Daoy (cell line): ENCODE results near the gene LYRM4. TPM values are rescaled to one million over a fixed set of nuclear protein-coding genes. Genes with fewer than 3 reads are reported as not detected.
"Not testable (repeated sequence)": the region's sequence is repeated elsewhere in the genome, so short reads cannot be mapped to it uniquely, and the experiment has no call there.

Experiments used
- DNase-seq: peaks from one replicate; pipeline ENCODE4 v3.0.0-alpha.2; 2015; ENCODE audit warnings: low read depth
- total RNA-seq: library from RNA; depleted of rRNA; stranded (reverse); fragments of >200 nt; shearing (Covaris generic); gene quantifications from 2 replicates; pipeline ENCODE4 v1.2.3, GENCODE V29; 2014

The LYRM4 gene
- total RNA-seq, 1 experiment from 2014 or later, result 24.6 TPM

GRCh38 chr6:5122504-5123112 lies 138.1 kb downstream of the LYRM4 start:
- no peak for DNase-seq

- no peak for DNase-seq
Observed at GRCh38 chr6:5121956-5122355, 138.8 kb downstream of the LYRM4 start.

DNA sequence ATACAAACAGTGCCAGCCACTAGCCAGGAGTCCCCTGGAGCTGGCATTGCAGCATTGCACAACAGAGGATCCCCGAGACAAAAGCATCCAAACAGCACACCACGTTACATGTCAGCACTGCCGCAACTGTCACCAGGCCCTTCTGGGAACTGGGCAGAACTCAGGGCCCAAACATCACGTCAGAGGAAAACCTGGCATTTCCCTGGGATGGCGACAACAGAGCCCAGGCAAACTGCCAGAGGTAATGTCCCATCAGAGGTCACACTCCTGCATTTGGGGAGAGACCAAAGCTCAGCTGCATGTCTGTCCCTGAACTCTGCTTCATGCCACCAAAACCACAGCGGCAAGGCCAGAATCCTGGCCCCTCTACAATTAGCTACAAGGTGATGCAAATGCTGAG lies 139.3 kb downstream of the LYRM4 start:
- no peak for DNase-seq

- not testable (repeated sequence) for DNase-seq
Observed at GRCh38 chr6:5120543-5120942, 140.2 kb downstream of the LYRM4 start.

DNA sequence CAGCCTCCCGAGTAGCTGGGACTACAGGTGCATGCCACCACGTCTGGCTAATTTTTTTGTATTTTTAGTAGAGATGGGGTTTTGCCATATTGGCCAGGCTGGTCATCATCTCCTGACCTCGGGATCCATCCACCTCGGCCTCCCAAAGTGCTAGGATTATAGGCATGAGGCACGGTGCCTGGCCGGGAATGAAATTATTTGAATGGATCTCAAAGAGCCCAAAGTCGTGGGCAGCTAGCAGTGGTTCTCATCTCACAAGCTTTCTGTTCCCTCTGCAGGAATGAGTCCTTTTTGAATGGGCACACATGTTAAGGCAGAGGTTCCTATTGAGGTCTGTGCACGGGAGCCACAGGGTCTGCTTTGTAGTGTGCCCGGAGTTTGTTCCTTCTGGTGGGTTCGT lies 140.7 kb downstream of the LYRM4 start:
- no peak for DNase-seq

DNA sequence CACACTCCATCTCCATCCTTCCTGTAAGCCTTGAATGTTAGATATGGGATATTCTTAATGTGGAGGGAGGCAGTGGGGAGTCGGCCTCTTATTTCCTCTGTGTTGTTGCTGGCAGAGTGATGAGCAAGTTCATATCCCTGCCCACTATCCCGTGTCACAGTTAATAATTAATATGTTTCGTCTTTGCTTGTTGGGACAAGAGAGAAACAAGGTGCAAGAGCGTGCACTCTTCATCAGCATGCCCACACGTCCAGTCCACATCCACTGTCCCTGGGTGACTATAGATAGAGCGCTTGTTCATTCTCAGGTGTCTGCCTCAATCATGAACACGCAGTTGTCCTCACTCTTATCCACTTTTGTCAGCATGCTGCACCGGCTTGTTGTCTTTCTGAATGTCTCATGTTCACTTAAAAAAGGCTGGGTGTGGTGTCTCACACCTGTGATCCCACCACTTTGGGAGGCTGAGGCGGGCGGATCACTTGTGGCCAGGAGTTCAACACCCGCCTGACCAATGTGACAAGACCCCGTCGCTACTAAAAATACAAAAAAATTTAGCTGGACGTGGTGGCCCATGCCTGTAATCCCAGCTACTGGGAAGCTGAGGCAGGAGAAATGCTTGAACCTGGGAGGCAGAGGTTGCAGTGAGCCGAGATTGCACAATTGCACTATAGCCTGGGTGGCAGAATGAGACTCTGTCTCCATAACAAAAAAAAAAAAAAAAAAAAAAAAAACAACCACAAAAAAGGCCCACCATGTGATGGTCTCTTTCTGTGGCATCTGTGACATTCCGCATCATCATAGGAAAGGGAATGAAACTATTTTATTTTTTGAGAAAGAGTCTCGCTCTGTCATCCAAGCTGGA lies 141.4 kb downstream of the LYRM4 start:
- no peak for DNase-seq

DNA sequence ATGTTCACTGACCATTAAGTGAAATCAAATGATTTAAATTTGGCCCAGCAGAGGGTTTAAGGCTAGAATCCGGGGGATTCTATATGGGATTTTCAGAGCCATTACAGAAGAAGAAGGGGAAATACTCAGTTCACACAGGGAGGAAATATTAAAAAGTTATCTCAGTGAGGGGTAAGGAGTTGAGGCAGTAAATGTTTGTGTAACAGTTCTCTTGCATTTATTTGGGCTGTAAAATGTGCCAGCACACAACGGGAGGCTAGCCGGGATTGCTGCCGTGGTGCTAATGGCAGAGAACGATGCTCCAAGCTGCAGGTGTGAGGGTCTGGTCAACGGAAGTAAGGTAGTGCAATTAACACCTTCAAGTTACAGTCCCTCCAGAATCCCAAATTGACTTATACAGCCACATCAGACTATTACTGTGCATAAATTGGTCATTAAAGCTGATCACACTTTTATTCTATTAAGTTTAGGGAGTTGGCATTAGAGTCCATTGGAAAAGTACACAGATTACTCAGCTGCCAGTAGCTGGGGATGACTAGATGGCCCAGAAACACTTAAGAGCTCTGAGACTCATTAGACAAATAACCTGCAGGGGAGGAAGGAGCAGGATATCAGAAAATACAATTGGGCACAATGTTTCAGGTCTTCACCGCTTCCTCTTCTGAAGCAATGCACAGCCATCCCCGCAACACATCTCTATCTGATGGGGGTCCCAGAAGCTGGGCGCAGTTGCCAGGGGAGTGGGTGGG lies 144.3 kb downstream of the LYRM4 start:
- no peak for DNase-seq

DNA sequence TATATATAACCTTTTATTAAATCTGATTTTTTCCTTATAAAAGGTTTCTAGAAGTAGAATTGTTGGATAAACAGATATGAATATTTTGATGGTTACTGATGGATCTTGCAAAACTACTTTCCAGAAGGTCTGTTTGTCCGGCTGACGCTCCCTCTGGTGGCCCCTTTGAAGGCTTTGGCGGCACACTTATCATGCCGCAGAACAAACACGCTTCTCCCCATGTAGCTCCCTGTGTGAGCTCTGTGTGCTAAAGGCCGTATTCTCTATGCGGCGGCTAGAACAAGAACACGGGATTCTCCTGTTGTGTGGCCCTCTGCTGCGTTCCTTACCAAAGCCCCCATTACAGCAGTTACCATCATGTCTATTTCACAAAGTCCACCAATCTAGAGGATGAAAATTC lies 145.6 kb downstream of the LYRM4 start:
- no peak for DNase-seq

- no peak for DNase-seq
Observed at GRCh38 chr6:5113096-5113495, 147.7 kb downstream of the LYRM4 start.

DNA sequence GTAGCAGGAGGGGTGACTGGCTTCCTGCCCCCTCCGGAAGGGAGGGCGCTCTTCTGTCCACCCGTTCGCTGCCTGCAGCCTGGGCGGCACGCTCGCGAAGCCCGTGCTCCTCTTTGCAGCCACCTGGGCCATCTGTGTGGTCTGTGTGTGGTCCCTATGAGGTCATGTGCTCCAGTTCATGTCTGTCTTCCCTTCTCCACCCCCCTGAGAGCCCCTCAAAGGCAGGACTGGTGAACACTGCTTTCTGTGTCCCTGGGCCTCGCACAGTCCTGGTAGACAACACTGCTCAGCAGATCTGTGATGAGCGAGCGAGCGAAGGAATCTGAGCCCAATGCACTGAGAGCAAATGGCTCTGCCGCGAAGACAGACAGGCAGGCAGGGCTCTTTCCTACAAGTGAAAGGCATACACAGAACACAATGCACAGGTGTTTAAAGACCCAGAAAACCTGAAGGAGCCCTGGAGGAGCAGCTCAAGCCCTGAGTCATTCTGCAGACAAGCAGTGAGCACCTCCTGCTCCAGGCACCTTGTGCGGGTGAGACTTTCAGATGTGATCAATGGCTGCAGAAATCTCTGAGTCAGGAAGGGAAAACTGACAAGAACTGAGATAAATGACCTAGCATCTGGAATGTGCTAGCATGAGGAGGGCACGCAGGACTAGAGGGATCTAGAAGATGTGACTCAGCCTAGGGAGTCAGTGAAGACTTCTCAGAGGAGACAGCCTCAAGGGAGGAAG lies 148.5 kb downstream of the LYRM4 start:
- peak; percentile 75 for DNase-seq

- no peak for DNase-seq
Observed at GRCh38 chr6:5111626-5112025, 149.1 kb downstream of the LYRM4 start.

DNA sequence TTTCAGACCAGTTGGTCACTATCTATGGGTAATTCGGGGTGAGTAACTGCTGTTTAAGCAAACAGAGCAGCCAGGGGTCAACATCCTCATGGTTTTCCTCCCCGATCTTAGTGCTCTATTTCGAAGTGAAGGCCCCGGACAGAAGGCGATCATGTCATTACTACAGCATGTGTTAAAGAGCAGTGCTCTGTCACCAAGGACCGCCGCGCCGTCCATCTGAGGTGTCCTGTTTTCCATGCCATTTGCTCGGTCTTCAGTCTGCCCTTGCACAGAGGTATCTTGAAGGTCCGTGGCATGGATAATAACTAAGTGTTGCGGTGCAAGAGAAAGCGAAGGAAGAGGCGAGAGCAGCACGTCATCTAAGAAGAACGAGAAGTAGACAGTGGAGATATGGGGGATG lies 150.5 kb downstream of the LYRM4 start:
- DNase-seq, result no peak

GRCh38 chr6:5109436-5109835 lies 151.3 kb downstream of the LYRM4 start:
- no peak for DNase-seq

DNA sequence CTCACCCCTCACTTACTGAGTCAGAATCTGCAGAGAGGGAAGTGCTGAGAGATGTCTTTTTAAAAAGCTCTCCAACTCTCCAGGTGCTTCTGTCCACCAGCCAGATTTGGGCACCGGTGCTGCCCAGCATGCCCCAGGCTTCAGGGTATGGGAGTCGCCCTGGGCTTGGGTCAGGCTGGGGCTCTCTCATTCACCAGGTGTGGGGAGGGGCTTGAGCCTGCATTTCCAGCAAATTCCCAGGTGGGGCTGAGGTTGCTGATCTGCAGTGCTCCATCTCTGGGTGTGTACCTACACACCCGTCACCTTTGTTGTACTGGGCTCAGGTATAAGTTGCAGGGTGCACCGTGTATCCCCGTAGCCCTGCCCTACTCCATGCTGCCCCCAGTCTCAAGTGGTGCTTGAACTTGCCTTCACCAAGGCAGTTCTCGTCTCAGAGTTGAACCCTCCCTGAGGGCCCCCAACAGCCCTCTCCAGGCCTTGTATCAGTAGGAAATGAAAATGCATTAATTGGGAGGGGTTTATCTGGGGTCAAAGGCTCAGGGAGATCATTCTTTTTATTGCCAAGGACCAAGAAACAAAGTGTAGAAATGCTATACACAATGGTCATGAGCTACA lies 152.1 kb downstream of the LYRM4 start:
- DNase-seq, result no peak

DNA sequence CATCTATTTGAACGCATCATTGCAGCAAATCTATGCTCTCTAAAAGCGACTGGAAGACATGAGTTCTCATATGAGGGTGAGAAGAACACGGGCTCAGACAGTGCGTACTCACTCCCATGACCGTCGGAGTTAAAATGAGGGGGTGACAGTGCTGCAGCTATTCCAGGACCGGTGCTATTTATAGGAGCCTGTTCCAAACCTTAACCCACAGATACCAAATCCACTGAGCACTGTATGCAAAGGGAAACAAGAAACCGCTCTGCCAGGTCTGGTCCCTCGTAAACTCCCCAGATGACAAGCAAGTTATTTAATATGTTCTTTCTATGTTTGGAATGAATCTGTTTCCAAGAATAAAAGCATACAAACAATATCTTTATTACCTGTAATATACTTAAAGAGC lies 152.7 kb downstream of the LYRM4 start:
- DNase-seq, result no peak

DNA sequence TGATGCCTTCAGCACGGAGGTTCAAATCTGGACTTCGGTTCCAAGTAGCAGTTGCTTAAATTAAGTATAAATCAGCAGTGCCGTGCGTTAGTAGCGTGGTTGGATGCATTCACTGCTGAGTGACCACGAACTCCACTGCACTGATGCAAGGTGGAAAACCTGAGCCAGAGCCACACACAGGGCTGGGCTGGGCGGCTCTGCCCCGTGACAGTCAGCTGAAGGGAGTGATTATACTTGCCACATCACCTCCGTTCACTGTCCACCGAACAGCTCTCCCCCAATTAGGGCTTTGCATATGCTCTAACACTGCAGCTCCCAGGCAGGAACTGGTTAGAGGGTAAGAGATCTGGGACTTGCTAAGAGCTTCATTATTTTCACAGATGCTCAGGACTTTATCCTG lies 153.4 kb downstream of the LYRM4 start:
- DNase-seq, result no peak

- DNase-seq, result no peak
Observed at GRCh38 chr6:5105146-5105545, 155.6 kb downstream of the LYRM4 start.

GRCh38 chr6:5104667-5105066 lies 156.1 kb downstream of the LYRM4 start:
- DNase-seq, result no peak

DNA sequence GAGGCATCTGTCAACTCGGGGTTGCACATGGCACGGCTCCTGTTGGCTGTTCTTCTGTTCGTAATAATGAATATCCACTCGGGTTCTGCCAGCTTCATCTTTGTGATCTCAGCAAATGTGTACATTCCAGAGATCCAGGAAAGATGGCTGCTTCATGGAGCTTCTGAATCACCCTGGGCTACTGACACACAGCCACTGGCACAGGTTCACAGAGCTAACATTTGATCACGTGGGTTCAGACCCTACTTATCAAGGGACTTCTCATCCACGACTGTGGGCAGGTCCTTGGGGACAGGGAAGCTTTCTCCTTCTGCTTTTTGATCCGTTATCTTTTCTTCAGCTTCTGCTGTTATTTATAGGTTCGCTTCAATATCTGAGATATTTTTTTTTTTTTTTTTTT lies 157.5 kb downstream of the LYRM4 start:
- DNase-seq, result no peak

- DNase-seq, result no peak
Observed at GRCh38 chr6:5102267-5102970, 158.3 kb downstream of the LYRM4 start.

GRCh38 chr6:5100806-5101205 lies 159.9 kb downstream of the LYRM4 start:
- no peak for DNase-seq
